MCF 10A (cell line): ENCODE data around the gene IL16. TPM values are rescaled to one million over a fixed set of nuclear protein-coding genes. Genes with fewer than 3 reads are reported as not detected.
A peak's percentile ranks its signal among the peaks of the same experiment; 100 is the strongest.

ENCODE experiments used
- BruUV-seq: library from RNA; stranded (reverse); fragments of 400-500 nt; replicated peaks from 2 replicates; lab custom pipeline; 2021; lab: Mats Ljungman, UMichigan
- CTCF ChIA-PET: fragments of 300-600 bp; sonication (Branson Sonifier 250); formaldehyde crosslinking; extraction: SDS; loops from one replicate; lab custom pipeline; 2021; ENCODE audit warnings: antibody characterized with exemption, inconsistent platforms; lab: Yijun Ruan, JAX
- POLR2A ChIA-PET: fragments of 300-600, 350-650 bp; sonication (Branson Sonifier 250); formaldehyde crosslinking; extraction: SDS; loops from one replicate; lab custom pipeline; 2020; ENCODE audit warnings: antibody characterized with exemption, inconsistent platforms; lab: Yijun Ruan, JAX
- DNase-seq: peaks from one replicate; pipeline ENCODE4 v3.0.0-alpha.2; 2018; ENCODE audit not compliant: unreplicated experiment
- H3K27ac Mint-ChIP-seq: one replicate; pipeline ENCODE4 v1.8.0; 2022; ENCODE audit warnings: mild to moderate bottlenecking, low read depth, mixed read lengths; ENCODE audit not compliant: unreplicated experiment
- H3K27me3 Mint-ChIP-seq: one replicate; pipeline ENCODE4 v1.8.0; 2022; ENCODE audit warnings: mixed read lengths; ENCODE audit not compliant: insufficient read depth, unreplicated experiment
- H3K36me3 Mint-ChIP-seq: one replicate; pipeline ENCODE4 v1.8.0; 2022; ENCODE audit warnings: mild to moderate bottlenecking, moderate library complexity, mixed read lengths; ENCODE audit not compliant: insufficient read depth, unreplicated experiment
- H3K4me1 Mint-ChIP-seq: one replicate; pipeline ENCODE4 v1.8.0; 2022; ENCODE audit warnings: mixed read lengths; ENCODE audit not compliant: insufficient read depth, unreplicated experiment
- H3K4me3 Mint-ChIP-seq: one replicate; pipeline ENCODE4 v1.8.0; 2022; ENCODE audit warnings: mild to moderate bottlenecking, moderate library complexity, mixed read lengths; ENCODE audit not compliant: unreplicated experiment
- H3K9me3 Mint-ChIP-seq: one replicate; pipeline ENCODE4 v1.8.0; 2022; ENCODE audit warnings: mixed read lengths; ENCODE audit not compliant: unreplicated experiment
- intact Hi-C: fragments of 100-400 bp; cut with micrococcal nuclease; formaldehyde crosslinking; loops from 2 replicates; pipeline ENCODE4 v1.14.1; 2022
- total RNA-seq: library from RNA; stranded (reverse); gene quantifications from 2 replicates; pipeline ENCODE4 v1.2.3, GENCODE V29; 2022
- TF ChIP-seq, protein P1 (sequence below): fragments of 200-600 bp; IDR thresholded peaks from one replicate; pipeline ENCODE4 v1.8.0; 2022; ENCODE audit warnings: antibody characterized with exemption, mild to moderate bottlenecking; ENCODE audit not compliant: unreplicated experiment

Gene IL16
- total RNA-seq, 1 experiment from 2014 or later: 0.72 TPM

DNA sequence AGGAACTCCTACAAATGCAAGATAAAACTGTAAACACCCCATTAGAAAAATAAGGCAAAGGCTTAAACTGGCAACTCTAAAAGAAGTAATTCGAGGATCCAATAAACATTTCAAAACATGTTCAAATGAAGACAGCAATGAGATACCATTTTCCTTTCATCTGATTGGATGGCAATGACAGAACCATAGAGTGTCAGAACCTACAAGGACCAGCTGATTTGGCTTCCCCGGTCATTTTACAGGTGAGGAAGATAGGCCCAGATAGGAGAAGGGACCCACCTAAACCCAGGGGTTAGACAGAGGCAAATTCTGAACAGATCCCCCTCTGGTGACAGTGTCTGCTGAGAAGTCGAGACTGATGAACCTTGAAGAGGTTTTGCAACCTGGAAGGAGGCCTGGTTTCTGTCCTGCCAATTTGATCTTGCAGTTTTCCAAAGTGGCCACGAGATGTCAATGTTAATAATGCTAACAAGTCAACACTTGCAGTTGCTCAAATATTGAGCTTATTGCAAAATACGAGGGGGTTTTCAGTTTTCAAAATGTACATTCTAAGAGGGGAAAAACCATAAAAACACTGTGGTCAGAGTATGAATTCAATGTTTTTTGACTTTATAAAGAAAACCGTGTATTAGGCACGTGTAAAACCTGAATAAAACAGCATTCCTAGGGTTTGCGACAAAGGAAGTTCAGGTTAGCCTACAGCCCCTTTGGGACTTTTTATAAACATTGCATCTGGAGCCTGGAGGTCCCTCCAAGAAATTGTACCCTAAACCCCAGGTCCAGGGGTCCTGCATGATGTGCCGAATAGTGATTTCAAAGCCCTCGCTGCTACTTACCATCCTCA is 41.1 kb upstream of the IL16 start:
- no peak overlapping the region for H3K27ac Mint-ChIP-seq
- ChIA-PET POLR2A (interaction anchor here (0.6 to 2.5 kb wide), 5 partner anchors 39 to 111 kb away, joined by 3 to 6 read pairs (median 4); no protein-coding TSS in a partner anchor), CTCF (interaction anchor here (0.6 to 18.4 kb wide), 32 partner anchors 7 to 899 kb away, joined by 3 to 271 read pairs (median 3); no protein-coding TSS in a partner anchor)
- no peak overlapping the region for H3K4me3 Mint-ChIP-seq
- no peaks in the 10 kb centered on the region for H3K27me3 Mint-ChIP-seq
- TF ChIP-seq, protein P1, sequence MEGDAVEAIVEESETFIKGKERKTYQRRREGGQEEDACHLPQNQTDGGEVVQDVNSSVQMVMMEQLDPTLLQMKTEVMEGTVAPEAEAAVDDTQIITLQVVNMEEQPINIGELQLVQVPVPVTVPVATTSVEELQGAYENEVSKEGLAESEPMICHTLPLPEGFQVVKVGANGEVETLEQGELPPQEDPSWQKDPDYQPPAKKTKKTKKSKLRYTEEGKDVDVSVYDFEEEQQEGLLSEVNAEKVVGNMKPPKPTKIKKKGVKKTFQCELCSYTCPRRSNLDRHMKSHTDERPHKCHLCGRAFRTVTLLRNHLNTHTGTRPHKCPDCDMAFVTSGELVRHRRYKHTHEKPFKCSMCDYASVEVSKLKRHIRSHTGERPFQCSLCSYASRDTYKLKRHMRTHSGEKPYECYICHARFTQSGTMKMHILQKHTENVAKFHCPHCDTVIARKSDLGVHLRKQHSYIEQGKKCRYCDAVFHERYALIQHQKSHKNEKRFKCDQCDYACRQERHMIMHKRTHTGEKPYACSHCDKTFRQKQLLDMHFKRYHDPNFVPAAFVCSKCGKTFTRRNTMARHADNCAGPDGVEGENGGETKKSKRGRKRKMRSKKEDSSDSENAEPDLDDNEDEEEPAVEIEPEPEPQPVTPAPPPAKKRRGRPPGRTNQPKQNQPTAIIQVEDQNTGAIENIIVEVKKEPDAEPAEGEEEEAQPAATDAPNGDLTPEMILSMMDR: peak; percentile 70
- no TSS peak for BruUV-seq
- H3K9me3 Mint-ChIP-seq: no peaks in the 10 kb centered on the region
- H3K4me1 Mint-ChIP-seq: peaks cover 32% of the 10 kb centered on the region
- no peaks in the 10 kb centered on the region for H3K36me3 Mint-ChIP-seq
- DNase-seq: peak; percentile 76
- intact Hi-C loops: loop anchor here (1.0 to 5.0 kb wide), 4 partner anchors 49 to 247 kb away; no protein-coding TSS in a partner anchor

DNA sequence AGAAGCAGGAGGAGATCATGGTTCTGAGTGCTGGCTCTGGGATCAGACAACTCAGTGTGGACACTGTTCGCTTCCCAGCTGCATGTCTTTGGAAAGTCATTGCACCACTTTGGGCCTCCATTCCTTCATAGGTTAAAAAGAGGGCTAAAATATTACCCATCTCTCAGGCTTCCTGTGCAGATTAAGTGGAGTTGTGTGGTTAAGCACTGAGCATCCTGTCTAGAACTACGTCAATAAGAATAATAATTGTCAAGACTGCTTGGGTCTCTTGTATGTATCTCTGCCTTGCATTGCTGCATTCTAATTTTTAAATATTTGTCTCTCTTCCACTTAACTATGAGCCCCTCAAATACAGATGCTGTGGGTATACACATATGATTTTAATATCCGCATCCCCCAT is 40.4 kb upstream of the IL16 start:
- no peaks in the 10 kb centered on the region for H3K9me3 Mint-ChIP-seq
- no peaks in the 10 kb centered on the region for H3K36me3 Mint-ChIP-seq
- no peak overlapping the region for H3K4me3 Mint-ChIP-seq
- no peak for DNase-seq
- no TSS peak for BruUV-seq
- ChIA-PET CTCF (interaction anchor here (0.6 to 18.4 kb wide), 29 partner anchors 8 to 898 kb away, joined by 3 to 271 read pairs (median 3); no protein-coding TSS in a partner anchor), POLR2A (interaction anchor here (0.8 to 2.5 kb wide), 5 partner anchors 14 to 110 kb away, joined by 3 to 6 read pairs (median 4); no protein-coding TSS in a partner anchor)
- TF ChIP-seq, protein P1: no peak
- no peaks in the 10 kb centered on the region for H3K27me3 Mint-ChIP-seq
- H3K4me1 Mint-ChIP-seq: peaks cover 40% of the 10 kb centered on the region
- intact Hi-C loops: loop anchor here (5.0 kb wide), 1 partner anchor 246 kb away; no protein-coding TSS in a partner anchor
- no peak overlapping the region for H3K27ac Mint-ChIP-seq

DNA sequence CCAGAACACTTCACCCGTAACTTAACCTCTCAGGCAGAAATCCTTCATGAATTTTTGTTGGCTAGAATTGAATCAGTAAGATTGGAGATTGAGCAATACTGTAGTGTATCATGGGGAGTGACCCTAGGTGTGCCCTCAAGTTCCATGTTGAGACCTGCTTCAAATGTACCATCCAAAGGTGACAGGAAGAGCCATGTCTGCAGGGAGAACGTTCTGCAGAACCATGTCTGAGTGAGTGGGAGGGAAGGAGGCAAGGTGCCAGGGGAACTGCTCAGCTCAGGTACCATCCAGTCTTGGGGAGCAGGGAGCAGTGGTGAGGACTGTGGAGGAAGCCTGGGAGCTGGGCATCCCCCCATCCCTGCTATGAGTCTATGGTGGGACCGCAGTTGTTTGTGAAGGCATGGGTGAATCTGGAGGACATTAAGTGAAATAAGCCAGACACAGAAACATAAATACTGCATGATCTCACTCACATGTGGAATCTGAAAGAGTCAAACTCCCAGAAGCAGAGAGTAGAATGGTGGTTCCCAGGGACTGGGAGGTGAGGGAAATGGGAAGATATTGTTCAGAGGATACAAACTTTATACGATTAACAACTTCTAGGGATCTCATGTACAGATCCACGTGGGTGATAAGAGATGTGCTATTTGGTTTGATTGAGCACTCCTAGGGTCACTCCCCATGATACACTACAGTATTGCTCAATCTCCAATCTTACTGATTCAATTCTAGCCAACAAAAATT is 39.3 kb upstream of the IL16 start:
- peak overlapping the region; percentile 69 for H3K27ac Mint-ChIP-seq
- CTCF ChIA-PET: interaction anchor here (0.6 to 18.4 kb wide), 16 partner anchors 11 to 532 kb away, joined by 3 to 271 read pairs (median 4); no protein-coding TSS in a partner anchor
- H3K27me3 Mint-ChIP-seq: no peaks in the 10 kb centered on the region
- peaks cover 48% of the 10 kb centered on the region for H3K4me1 Mint-ChIP-seq
- intact Hi-C loops: loop anchor here (5.0 kb wide), 1 partner anchor 245 kb away; no protein-coding TSS in a partner anchor
- no peaks in the 10 kb centered on the region for H3K36me3 Mint-ChIP-seq
- TF ChIP-seq, protein P1: no peak
- H3K9me3 Mint-ChIP-seq: no peaks in the 10 kb centered on the region
- POLR2A ChIA-PET: interaction anchor here (0.8 to 2.5 kb wide), 4 partner anchors 10 to 97 kb away, joined by 3 to 7 read pairs (median 4); no protein-coding TSS in a partner anchor
- no TSS peak for BruUV-seq
- H3K4me3 Mint-ChIP-seq: peak overlapping the region; percentile 13
- DNase-seq: peak; percentile 81
